ENCODE measurements around the gene TACR1. TPM values are rescaled to one million over a fixed set of nuclear protein-coding genes. Genes with fewer than 3 reads are reported as not detected.

TACR1 gene
- total RNA-seq, 1 donor from 2014 or later = not detected

DNA sequence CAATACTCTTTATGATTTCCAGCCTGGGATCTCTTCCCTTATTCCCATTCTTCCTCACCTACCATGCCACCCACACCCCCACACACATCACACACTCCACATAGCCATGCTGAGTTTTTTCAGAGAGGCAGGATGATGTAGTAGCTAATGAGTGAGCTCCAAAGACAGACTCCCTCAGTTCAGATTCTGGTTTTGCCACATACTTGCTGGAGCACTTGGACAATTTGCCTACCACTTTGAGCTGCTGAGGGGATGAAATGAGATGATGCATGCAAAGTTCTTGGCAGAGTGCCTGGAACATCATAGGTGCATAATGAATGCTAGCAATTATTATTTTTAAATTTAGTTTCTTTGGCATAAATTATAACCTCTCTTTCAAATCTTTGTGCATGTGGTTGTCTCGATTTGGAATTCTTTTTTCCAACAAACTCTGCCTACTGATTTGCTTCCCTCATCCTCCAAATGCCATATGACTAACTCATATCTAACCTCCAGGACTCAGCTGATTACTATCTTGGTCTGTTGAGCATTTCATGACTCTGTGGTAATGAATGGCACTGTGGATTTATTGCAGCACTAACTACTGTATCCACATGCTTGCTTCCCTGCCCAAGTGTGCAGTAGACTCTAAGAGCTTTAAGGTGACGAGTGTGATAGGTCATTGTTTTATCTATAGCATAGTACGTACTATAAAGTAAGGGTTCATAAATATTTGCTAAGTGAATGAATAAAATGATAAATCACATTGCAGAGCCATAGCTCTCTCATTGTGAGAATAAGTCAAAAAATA lies 99.1 kb downstream of the TACR1 start:
- intact Hi-C loops (cut with DNase I) = no loop called here
- no peak for DNase-seq (ENCODE audit: low spot score)

DNA sequence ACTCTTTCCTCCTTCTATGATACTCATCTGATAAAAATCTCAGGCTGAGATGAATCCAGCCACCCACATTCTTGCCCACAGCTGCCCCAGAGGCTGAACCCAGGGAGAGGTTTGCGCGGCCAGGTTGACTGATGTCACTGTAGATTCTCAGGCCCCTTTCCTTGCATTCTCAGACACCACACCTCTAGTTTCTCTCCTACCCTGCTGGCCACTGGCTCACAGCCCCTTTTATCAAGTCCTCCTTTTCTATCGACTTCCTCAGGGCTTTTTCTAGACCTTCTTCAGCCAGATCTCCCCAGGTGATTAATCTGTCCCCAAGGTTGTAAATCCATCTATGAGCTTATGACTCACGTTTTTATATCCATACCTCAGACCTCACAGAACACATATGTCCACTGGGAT lies 99.8 kb downstream of the TACR1 start:
- intact Hi-C loops (cut with DNase I) = no loop called here
- no peak for DNase-seq (ENCODE audit: low spot score)

DNA sequence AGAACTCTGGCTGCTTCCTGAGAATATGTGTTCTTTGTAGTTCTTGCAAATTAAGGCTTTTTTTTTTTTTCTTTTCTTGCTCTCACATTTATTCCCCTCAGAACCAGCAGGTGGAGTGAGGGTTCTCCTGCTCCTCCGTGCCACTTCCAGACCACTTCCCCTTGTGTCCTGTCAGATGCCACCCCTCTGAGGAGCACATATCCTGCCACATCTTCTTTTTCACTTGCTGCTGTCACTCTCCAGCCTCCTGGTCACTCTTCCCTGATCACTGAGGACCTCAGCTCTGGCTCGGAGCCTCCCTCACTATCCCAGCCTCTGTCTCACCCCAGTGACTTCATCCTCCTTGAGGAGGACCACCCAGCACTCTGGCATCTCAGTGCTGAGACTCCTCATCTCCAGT lies 100.5 kb downstream of the TACR1 start:
- intact Hi-C loops (cut with DNase I) = no loop called here
- no peak for DNase-seq (ENCODE audit: low spot score)

DNA sequence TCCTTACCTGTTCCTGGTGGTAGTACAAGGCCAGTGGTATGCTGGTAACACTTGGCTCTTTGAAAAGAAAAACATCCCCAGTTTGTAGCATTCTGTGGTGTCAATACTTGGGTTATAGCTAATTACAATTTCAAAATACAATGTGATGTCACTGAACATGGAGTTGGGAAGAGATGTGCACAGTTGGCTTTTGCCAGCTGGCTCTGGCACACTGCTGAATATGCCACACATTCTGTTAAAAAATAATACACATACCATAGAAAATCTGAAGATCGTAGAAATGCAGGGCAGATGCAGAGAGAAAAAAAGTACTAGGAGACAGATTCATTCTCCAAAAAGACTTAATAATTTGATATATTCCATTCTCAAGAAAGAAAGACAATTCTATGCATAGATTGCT lies 101.5 kb downstream of the TACR1 start:
- DNase-seq (ENCODE audit: low spot score) = no peak
- intact Hi-C loops (cut with DNase I) = no loop called here

DNA sequence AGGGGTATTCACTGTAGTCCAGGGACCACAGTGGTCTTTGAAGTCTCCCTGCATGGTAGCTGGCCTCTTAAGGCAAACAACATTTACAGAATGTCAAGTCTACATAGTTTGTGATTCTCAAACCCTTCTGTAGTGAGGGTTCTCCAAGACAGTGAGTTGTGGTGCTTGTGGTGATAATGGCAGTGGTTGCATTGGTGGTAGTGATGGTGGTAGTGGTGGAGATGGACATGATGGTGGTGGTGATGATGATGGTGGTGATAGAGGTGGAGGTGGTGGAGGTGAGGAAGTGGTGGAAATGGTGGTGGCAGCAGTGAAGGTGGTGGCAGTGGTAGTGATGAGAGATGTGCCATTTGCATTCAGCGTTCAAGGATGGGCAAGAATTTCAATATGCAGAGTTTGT lies 104.9 kb downstream of the TACR1 start:
- intact Hi-C loops (cut with DNase I) = no loop called here
- DNase-seq (ENCODE audit: low spot score) = no peak

DNA sequence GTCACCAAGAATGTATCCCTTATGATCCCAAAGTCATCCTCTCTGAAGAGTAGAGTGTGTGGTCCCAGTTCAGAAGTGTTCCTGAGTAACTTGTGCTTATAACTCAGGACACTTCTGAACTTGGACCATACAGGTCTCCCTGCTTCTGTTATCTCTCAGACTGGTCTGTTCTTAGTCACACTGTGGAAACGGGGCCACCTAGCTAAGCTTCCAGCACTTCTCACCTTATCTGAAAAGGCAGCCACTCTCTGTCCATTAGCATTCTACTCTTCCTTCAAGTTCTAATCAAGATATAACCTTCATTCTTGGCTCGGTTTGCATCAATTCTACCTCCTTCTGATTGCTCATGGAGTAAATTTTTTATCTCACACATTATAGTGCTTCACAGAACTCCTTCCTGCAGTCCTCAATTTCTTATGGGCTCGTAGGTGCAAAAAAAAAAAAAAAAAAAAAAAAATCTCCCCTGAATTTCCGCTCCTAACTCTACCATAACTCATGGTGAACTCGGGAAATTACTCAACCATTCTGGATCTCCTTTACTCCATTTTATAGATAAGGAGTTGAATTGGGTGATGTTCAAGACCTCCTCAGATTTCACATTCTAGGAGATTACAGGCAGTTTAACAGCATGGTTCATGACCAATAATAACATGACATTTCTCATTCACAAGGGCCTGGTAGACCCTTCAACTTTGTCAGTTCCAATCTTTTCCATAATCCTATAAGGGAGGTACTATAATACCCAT lies 108.4 kb downstream of the TACR1 start:
- no peak for DNase-seq (ENCODE audit: low spot score)
- intact Hi-C loops (cut with DNase I) = no loop called here

DNA sequence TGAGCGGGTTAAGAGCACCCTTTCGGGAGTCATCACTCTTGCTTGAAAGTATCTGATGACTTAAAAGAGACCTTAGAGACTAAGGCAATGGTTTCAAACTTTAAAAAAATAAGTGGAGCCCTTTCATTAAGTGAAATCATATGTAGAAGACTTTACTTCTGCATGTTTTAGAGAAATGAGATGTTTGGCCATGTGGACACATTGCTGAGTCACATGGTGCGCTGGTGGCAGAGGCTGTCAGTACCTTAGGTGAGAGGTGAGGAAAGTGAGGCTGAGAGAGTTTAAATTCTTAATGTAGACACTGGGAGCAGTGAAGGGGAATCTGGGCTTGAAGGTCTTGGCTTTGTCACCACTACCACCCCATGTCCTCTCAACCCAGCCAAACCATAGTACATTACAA lies 109.8 kb downstream of the TACR1 start:
- intact Hi-C loops (cut with DNase I) = no loop called here
- DNase-seq (ENCODE audit: low spot score) = no peak

DNA sequence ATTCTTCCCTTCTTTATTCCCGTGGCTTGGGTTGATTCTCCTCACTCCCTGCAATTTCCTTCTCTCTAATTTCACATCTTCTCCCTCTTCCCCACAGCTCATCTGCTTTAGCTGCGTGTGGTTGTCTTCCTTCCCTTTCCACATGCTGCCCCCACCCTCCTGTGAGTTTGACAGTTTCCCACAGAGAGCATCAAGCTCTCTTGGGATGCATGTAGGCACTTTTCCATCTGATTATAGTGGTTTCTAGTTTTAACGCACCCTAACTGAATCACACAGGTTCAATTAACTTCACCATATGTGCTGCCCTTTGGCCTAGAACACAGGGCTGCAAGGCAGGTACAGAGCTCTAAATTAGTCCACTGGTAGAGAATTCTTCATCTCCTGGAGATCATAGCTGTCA lies 110.5 kb downstream of the TACR1 start:
- intact Hi-C loops (cut with DNase I) = no loop called here
- DNase-seq (ENCODE audit: low spot score) = no peak

DNA sequence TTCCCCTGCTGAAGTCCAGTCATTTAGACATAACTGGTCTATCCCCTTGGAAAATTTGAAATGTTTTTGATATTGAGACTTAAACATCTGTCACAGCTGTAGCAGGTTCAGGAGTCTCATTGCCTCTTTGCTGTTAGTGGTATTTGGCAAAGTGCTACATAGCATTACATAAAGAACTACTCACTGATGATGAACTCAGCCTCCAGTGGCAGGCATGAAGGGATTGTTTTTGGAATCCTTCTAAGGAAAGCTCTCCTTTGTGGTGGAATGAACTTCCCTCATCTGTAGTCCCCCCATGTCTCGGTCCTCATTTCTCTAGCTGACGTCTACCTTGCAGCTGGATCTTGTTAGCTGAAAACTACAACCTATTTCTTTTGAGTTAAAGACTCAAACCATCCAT lies 111.6 kb downstream of the TACR1 start:
- no peak for DNase-seq (ENCODE audit: low spot score)
- intact Hi-C loops (cut with DNase I) = no loop called here

DNA sequence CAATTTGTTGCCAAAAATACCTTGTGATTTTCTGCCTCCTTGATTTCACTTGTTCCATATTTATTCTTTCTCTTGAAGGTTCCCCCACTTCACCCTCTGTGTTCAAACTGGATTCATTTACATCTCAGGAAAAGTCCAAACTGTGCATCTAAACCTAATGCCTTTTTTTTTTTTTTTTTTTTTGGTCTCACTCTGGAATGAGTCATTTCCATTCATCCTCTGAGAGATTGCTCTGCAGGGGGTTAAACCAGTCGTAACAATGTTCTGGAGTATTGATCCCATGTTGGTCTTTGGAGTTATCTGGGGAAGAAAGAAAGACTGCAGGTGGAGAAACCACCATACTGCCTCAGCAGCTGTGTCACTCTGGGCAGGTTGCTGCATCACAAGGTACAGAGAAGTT lies 119.7 kb downstream of the TACR1 start:
- intact Hi-C loops (cut with DNase I) = no loop called here
- DNase-seq (ENCODE audit: low spot score) = no peak

DNA sequence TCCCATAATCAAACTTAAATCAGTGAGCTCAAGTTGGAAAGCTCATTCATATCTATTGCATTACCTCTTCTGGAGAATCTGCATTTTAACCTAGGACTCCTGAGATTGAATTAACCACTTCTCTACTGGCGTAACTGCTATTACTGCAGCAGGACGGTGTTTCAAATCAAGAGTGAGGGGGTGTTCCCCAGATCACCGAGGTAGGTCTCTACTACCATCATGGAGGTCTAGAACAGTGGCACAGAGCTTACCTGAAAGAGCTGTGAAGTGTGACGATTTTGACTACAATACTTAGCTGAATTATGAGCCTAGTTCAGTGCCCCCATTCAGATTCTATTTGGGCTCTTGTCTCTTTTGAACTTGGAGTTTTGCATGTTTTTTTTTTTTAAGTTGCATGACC lies 121.4 kb downstream of the TACR1 start:
- intact Hi-C loops (cut with DNase I) = no loop called here
- DNase-seq (ENCODE audit: low spot score) = no peak

DNA sequence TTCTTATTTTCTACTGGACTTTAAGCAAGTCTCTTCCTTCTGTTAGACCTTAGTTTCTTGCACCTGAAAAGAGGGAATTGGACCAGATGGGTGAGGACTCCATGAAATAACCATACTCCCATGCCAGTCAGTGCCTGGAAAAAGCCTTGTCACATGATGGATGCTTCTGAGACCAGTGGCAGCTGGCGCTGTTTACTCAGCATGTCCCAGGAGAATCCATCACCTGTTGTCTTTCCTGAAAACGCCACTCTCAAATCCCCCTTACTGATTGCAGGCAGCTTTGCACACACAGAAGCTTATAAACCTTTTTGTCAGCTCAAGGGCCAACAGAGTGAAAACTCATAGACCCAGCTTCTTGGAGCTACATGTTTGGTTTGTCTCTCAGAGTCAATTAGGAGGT lies 123.2 kb downstream of the TACR1 start:
- DNase-seq (ENCODE audit: low spot score) = no peak
- intact Hi-C loops (cut with DNase I) = no loop called here

DNA sequence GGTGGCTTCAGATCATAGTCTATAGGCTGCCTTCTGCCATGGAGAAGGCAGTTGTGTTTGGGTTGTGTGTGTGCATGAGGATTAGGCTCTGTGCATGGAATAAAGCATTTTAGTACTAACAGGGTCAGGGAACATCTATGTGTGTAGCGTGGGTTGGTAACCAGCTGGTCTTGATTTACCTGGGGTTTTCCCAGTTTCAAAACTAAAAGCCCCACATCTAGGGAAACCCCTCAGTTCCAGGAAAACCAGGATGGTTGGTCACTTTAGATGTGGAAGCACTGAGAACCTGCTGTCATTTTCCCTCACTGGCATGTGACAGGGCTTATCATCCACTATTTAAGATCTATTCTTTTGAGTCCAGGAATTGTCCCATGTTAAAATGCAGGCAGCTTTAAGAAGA lies 124.6 kb downstream of the TACR1 start:
- DNase-seq (ENCODE audit: low spot score) = no peak
- intact Hi-C loops (cut with DNase I) = no loop called here

DNA sequence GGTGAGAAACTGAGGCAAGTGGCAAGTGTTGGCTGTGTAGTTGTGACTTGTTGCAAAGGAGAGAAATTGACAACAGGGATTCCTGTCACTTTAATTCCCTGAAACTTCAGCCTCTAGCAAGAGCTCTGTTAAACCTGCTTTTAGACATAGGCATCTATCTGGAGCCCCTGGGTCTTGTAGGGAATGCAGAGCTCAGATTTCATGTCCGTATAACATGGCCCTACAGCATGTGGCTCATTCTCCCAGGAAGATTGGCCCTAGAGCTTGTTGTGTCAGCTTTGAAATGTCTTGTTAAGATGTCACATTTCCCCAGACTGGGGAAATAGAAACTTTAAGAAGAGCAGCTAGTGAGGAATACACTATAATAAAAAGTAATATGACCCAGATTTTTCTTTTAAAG lies 125.1 kb downstream of the TACR1 start:
- no peak for DNase-seq (ENCODE audit: low spot score)
- intact Hi-C loops (cut with DNase I) = no loop called here

DNA sequence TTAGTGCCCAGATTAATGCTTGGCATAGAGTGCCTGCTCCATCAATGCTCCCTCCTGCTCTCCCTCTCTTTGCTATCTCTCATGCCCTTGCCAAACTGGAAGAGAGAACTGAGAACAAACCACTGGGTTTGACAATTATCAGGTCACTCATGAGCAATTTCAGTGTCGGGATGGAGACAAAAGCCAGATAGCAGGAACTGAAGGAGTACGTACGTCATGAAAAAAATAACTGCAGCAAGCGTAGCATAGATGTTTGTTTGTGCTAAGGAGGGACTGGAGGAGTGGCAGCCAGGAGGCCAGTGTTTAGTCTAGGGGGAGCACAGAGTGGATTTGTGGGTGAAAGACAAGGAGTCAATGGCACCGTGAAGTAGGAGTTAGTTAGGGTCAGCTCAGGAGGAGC lies 127.6 kb downstream of the TACR1 start:
- intact Hi-C loops (cut with DNase I) = no loop called here
- DNase-seq (ENCODE audit: low spot score) = no peak

DNA sequence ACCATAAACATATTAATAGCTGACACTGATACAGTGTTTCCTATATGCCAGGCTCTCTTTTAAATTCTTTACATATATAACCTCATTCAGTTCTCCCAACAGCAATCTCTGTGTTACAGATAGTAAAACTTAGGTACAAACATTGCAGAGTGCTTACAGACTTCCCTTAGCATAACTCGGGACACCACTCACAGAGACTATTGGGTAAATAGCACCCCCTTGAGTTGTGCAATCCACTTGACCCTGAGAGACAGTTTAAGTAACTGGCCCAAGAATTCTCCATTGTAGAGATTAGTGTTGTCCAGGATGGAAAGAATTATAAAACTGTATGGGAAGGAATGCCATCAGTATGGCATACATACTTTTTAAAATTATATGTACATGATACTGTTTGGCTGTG lies 130.8 kb downstream of the TACR1 start:
- no peak for DNase-seq (ENCODE audit: low spot score)
- intact Hi-C loops (cut with DNase I) = loop anchor here (5.0 kb wide), 1 partner anchor 334 kb away; no protein-coding TSS in a partner anchor

DNA sequence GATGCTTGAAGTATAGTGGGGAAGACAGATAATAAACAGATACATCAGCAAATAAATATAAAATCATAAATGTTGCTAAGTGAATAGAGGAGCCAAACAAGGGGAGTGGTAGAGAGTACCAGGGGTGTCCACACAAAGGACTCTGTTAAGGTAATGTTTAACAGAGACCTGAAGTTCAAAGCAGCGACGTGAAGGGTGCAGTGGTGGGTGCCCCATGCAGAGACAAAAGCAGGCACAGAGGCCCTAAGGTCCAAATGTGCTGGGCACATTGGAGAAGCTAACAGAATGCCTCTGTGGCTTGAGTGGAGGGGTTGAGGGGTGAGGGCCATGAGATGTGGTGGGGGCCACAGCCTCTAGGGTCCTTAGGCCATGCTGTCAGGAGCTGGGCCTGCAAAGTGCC lies 131.8 kb downstream of the TACR1 start:
- DNase-seq (ENCODE audit: low spot score) = no peak
- intact Hi-C loops (cut with DNase I) = loop anchor here (5.0 kb wide), 1 partner anchor 335 kb away; no protein-coding TSS in a partner anchor

DNA sequence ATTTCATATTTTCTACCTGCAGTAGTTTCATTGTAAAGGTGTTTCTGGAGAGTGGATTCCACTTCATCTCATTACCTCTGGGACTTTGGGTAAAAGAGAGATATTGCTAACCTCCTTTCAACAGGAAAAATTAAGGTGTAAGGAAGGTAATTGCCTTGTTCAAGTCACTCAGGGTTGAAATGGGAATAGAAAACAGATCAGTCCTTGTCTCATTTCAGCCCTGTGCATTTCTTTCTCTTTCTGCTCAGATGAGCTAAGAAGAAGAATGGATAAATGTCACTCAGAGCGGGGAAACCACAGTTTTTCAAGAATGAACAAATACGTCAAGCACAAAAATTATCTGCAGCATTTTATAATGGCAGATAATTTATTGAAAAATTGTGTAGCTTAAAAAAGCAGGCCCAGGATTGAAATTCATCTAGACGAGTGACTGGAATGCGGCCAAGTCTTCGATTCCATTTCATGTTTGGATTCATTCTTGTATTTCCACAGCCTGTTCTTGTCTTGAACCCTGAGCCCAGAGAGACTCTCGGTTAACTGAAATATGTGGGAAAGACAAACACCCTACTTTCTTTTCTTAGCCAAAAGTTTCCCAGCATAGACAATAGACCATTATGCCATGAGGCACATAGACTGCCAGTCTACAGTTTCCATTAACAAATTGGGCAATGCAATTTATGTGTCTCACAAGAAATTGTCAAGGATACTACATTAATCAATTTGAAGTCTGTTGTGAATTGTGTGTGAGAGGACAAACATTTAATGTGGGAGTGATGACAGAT lies 133.0 kb downstream of the TACR1 start:
- no peak for DNase-seq (ENCODE audit: low spot score)
- intact Hi-C loops (cut with DNase I) = loop anchor here (5.0 kb wide), 1 partner anchor 336 kb away; no protein-coding TSS in a partner anchor

DNA sequence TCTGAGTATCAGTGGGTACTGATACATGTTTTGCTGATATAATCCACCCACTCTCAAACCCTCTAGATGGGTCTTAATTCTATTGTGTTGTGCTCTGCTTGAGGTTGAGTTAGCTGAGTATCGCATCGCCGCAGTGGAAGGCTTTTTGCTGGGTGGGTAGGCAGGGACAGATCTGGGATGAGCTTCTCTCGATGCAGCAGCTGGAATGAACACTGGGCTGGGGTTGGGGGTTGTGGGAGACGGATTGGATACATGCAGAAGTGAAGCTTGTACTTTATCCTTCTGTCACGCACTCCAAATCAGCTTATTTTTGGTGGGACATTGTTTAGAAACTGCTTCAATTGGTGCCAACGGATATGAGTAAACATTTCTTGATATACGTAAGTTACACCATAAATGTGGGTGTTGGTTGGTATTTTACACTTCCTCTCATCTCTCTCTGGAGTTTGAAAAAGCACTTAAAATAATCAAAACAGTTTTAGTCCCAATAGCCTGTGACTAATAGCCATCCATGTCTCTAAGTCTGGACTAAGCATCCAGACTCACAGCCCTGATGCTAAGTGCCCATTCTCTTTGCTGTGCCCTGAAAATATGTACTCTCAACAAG lies 133.8 kb downstream of the TACR1 start:
- intact Hi-C loops (cut with DNase I) = loop anchor here (5.0 kb wide), 1 partner anchor 337 kb away; no protein-coding TSS in a partner anchor

More for the DNA sequence above, 133.8 kb downstream of the TACR1 start:
- DNase-seq (ENCODE audit: low spot score) = no peak

All from cardiac septum (tissue), 1 donor.